SK-N-SH (cell line): ENCODE results near the gene DNAH3.

ENCODE experiments used
- MEF2A ChIP-seq: IDR thresholded peaks from 2 replicates; pipeline ENCODE4 v1.4.0; 2012; ENCODE audit warnings: low read depth, borderline replicate concordance
- NFIC ChIP-seq: IDR thresholded peaks from 2 replicates; pipeline ENCODE4 v1.4.0; 2012; ENCODE audit warnings: borderline replicate concordance
- RAD21 ChIP-seq: IDR thresholded peaks from 2 replicates; pipeline ENCODE4 v1.6.1; 2012; ENCODE audit warnings: mild to moderate bottlenecking, low read length
- RXRA ChIP-seq: IDR thresholded peaks from 2 replicates; pipeline ENCODE4 v1.4.0; 2012; ENCODE audit warnings: low read depth, mild to moderate bottlenecking, borderline replicate concordance
- TAF1 ChIP-seq: IDR thresholded peaks from 2 replicates; pipeline ENCODE4 v1.6.1; 2012; ENCODE audit warnings: low read depth, mild to moderate bottlenecking, low read length, moderate library complexity, borderline replicate concordance
- YY1 ChIP-seq: IDR thresholded peaks from 2 replicates; pipeline ENCODE4 v1.4.0; 2012; ENCODE audit warnings: low read depth, mild to moderate bottlenecking
- TF ChIP-seq, protein P1 (sequence below): IDR thresholded peaks from 2 replicates; pipeline ENCODE4 v1.4.0; 2012; ENCODE audit warnings: low read depth
- TF ChIP-seq, protein P2 (sequence below): fragments of 200-600 bp; sonication (generic); IDR thresholded peaks from 2 replicates; pipeline ENCODE4 v1.6.1; 2017; ENCODE audit warnings: antibody characterized with exemption, mild to moderate bottlenecking, moderate library complexity
- TF ChIP-seq, protein P3 (sequence below): fragments of 150-350 bp; IDR thresholded peaks from 2 replicates; pipeline ENCODE4 v1.6.1; 2017; ENCODE audit warnings: antibody characterized with exemption, low read length, low read depth, borderline replicate concordance

- TF ChIP-seq, protein P1, sequence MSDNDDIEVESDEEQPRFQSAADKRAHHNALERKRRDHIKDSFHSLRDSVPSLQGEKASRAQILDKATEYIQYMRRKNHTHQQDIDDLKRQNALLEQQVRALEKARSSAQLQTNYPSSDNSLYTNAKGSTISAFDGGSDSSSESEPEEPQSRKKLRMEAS: no peak
- TF ChIP-seq, protein P2, sequence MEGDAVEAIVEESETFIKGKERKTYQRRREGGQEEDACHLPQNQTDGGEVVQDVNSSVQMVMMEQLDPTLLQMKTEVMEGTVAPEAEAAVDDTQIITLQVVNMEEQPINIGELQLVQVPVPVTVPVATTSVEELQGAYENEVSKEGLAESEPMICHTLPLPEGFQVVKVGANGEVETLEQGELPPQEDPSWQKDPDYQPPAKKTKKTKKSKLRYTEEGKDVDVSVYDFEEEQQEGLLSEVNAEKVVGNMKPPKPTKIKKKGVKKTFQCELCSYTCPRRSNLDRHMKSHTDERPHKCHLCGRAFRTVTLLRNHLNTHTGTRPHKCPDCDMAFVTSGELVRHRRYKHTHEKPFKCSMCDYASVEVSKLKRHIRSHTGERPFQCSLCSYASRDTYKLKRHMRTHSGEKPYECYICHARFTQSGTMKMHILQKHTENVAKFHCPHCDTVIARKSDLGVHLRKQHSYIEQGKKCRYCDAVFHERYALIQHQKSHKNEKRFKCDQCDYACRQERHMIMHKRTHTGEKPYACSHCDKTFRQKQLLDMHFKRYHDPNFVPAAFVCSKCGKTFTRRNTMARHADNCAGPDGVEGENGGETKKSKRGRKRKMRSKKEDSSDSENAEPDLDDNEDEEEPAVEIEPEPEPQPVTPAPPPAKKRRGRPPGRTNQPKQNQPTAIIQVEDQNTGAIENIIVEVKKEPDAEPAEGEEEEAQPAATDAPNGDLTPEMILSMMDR: no peak
- TF ChIP-seq NFIC (no peak), MEF2A (no peak), RAD21 (no peak), YY1 (no peak), RXRA (no peak), TAF1 (no peak)
- TF ChIP-seq, protein P3, sequence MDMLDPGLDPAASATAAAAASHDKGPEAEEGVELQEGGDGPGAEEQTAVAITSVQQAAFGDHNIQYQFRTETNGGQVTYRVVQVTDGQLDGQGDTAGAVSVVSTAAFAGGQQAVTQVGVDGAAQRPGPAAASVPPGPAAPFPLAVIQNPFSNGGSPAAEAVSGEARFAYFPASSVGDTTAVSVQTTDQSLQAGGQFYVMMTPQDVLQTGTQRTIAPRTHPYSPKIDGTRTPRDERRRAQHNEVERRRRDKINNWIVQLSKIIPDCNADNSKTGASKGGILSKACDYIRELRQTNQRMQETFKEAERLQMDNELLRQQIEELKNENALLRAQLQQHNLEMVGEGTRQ: no peak
Measured at GRCh38 chr16:20937736-20938135, 212.9 kb downstream of the DNAH3 start.
